Esophagus squamous epithelium (tissue), 4 donors: ENCODE results near the gene TSPAN8.

Source experiments
- CTCF ChIP-seq, 6 experiments: fragments of 450-650 bp in 4 of 6; fragments of 200-600 bp in 2 of 6; sonication (generic) in 2 of 6; IDR thresholded peaks; one replicate each; pipeline ENCODE4 v1.5.1; 2016 to 2019; ENCODE audit warnings: antibody characterized with exemption in 6 of 6, mild to moderate bottlenecking in 4 of 6, moderate library complexity in 4 of 6
- POLR2A ChIP-seq, 4 donors: fragments of 450-650 bp; IDR thresholded peaks; one replicate each; pipeline ENCODE4 v1.6.1; 2017; ENCODE audit warnings: antibody characterized with exemption in 4 of 4, mild to moderate bottlenecking in 4 of 4, moderate library complexity in 3 of 4

DNA sequence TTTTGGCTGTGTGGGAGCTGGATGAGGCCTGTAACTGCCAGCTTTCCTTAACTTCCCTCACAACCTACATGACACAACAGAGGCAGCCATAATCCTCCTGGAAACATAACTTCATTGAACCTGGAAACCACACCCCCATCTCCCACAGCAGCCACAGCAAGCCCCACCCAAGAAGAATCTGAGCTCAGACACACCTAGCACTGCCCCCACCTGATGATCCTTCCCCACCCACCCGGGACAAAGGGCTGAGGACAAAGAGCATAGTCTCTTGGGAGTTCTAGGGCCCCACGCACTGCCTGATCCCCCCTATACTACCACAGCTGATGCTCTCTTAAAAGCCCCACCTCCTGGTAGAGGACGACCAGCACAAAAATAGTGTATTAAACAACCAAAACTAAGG lies 29.6 kb upstream of the TSPAN8 start:
- no peak for TF ChIP-seq CTCF (IDR thresholded peaks at IDR 0.05)
- TF ChIP-seq POLR2A (IDR thresholded peaks at IDR 0.05) = no peak
